ENCODE results near the gene CEND1. TPM values are rescaled to one million over a fixed set of nuclear protein-coding genes. Genes with fewer than 3 reads are reported as not detected.

CEND1 gene
- polyA plus RNA-seq, 1 of the 3 experiments (the other 2 are of a cell fraction): 3.6 TPM

DNA sequence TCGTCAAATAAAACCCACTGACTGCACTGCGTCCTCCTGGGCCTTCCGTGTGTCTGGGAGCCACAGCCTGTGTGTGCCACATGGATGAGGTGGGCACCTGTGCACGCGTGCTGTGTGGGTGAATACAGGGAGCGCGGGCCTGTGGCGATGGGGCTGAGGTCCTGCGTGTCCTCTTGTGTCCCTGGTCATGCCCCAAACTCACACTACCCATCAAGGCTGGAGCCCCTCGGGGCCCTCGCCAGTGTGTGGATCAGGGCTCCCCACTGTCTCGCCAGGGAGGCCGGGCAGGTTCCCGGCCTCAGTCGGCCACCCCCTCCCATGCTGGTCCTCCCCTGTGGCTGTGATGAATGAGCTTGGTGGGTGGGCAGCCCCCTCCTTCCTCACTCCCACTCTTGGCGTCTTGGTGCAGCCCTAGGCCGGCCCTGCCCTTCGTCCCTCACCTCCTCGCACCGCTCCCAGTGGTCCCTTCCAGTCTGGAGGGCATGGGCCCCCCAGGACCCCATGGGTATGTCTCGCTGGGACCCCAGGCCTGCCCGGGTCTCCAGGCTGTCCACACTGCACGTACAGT is 42.2 kb upstream of the CEND1 start:
- H4K20me1 ChIP-seq (ENCODE audit: insufficient read depth): peaks cover 25% of the 10 kb centered on the region
- peak overlapping the region; percentile 100 for H3K4me2 ChIP-seq
- H3K27me3 ChIP-seq (ENCODE audit: insufficient read depth): no peaks in the 10 kb centered on the region
- ChIA-PET CTCF (interaction anchor here (0.8 to 2.3 kb wide), 4 partner anchors 13 to 93 kb away, joined by 3 to 9 read pairs (median 6); partner anchors contain the start of gene PNPLA2), POLR2A (interaction anchor here (1.2 to 3.0 kb wide), 5 partner anchors 9 to 93 kb away, joined by 4 to 15 read pairs (median 9); partner anchors contain the start of genes PNPLA2 and TSPAN4)
- H3K4me1 ChIP-seq (ENCODE audit: control insufficient read depth in 1 of 2, insufficient read depth in 2 of 2, low read depth in 1 of 2, low read length in 1 of 2): peaks cover 14 to 37% of the 10 kb centered on the region in 2 experiments; a peak in 2 of 4 replicates
- no peaks in the 10 kb centered on the region for H3K9me3 ChIP-seq
- H2AFZ ChIP-seq (ENCODE audit: low read depth): no peak overlapping the region
- H3K36me3 ChIP-seq (replicated peaks in 1 of 2; ENCODE audit: control insufficient read depth in 1 of 2, insufficient read depth in 2 of 2, low read length in 1 of 2): peaks cover 7 to 10% of the 10 kb centered on the region in 2 experiments
- peaks cover 58% of the 10 kb centered on the region for H3K79me2 ChIP-seq (ENCODE audit: insufficient read depth)
- H3K4me3 ChIP-seq (ENCODE audit: low read depth in 2 of 2, low read length in 1 of 2): peak overlapping the region; percentile 79 to 81
- peak overlapping the region; percentile 80 for H3K9ac ChIP-seq
- TF ChIP-seq RXRA (IDR thresholded peaks at IDR 0.05; ENCODE audit: borderline replicate concordance, low read depth) (no peak), ZBTB33 (IDR thresholded peaks at IDR 0.05; ENCODE audit: borderline replicate concordance, low read depth) (no peak), RCOR1 (IDR thresholded peaks at IDR 0.05; ENCODE audit: low read length) (no peak), YY1 (IDR thresholded peaks at IDR 0.05; ENCODE audit: low read depth) (no peak), IRF3 (IDR thresholded peaks at IDR 0.05; ENCODE audit: low read depth, low read length) (no peak), REST (IDR thresholded peaks at IDR 0.05; ENCODE audit: low read depth, low read length) (no peak), SIN3A (IDR thresholded peaks at IDR 0.05; ENCODE audit: borderline replicate concordance, low read depth, low read length) (no peak), GATA2 (CRISPR knock-in tag; IDR thresholded peaks at IDR 0.05) (no peak), SMC3 (IDR thresholded peaks at IDR 0.05; ENCODE audit: low read depth, low read length) (no peak), TAF1 (IDR thresholded peaks at IDR 0.05; ENCODE audit: borderline replicate concordance, low read depth, low read length) (no peak), RFX5 (IDR thresholded peaks at IDR 0.05; ENCODE audit: low read length) (no peak), GABPA (IDR thresholded peaks at IDR 0.05; ENCODE audit: low read depth) (no peak), CHD2 (IDR thresholded peaks at IDR 0.05; ENCODE audit: low read length, partially characterized antibody) (no peak), ELF1 (IDR thresholded peaks at IDR 0.05) (no peak)
- TF ChIP-seq, protein P1, sequence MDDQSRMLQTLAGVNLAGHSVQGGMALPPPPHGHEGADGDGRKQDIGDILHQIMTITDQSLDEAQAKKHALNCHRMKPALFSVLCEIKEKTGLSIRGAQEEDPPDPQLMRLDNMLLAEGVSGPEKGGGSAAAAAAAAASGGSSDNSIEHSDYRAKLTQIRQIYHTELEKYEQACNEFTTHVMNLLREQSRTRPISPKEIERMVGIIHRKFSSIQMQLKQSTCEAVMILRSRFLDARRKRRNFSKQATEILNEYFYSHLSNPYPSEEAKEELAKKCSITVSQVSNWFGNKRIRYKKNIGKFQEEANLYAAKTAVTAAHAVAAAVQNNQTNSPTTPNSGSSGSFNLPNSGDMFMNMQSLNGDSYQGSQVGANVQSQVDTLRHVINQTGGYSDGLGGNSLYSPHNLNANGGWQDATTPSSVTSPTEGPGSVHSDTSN (IDR thresholded peaks at IDR 0.05): no peak
- TF ChIP-seq, protein P2, sequence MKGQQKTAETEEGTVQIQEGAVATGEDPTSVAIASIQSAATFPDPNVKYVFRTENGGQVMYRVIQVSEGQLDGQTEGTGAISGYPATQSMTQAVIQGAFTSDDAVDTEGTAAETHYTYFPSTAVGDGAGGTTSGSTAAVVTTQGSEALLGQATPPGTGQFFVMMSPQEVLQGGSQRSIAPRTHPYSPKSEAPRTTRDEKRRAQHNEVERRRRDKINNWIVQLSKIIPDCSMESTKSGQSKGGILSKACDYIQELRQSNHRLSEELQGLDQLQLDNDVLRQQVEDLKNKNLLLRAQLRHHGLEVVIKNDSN (IDR thresholded peaks at IDR 0.05; ENCODE audit: borderline replicate concordance, low read depth): no peak
- TF ChIP-seq, protein P3, sequence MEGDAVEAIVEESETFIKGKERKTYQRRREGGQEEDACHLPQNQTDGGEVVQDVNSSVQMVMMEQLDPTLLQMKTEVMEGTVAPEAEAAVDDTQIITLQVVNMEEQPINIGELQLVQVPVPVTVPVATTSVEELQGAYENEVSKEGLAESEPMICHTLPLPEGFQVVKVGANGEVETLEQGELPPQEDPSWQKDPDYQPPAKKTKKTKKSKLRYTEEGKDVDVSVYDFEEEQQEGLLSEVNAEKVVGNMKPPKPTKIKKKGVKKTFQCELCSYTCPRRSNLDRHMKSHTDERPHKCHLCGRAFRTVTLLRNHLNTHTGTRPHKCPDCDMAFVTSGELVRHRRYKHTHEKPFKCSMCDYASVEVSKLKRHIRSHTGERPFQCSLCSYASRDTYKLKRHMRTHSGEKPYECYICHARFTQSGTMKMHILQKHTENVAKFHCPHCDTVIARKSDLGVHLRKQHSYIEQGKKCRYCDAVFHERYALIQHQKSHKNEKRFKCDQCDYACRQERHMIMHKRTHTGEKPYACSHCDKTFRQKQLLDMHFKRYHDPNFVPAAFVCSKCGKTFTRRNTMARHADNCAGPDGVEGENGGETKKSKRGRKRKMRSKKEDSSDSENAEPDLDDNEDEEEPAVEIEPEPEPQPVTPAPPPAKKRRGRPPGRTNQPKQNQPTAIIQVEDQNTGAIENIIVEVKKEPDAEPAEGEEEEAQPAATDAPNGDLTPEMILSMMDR (IDR thresholded peaks at IDR 0.05): no peak
- no peak for DNase-seq
- H3K27ac ChIP-seq (ENCODE audit: low read depth in 2 of 2, low read length in 1 of 2): peak overlapping the region; percentile 65 to 82
- WGBS (ENCODE audit: low lambda C conversion rate): 41% methylated on average over 7 of the region's 23 CpGs
- H3F3A ChIP-seq (replicated peaks; ENCODE audit: insufficient read depth): peaks cover 23% of the 10 kb centered on the region
- H3K9me2 ChIP-seq: no peaks in the 10 kb centered on the region
